WTC11 (cell line): Measurements from ENCODE around the gene FEV. TPM values are rescaled to one million over a fixed set of nuclear protein-coding genes. Genes with fewer than 3 reads are reported as not detected.

Experiments
- ATAC-seq: fragments of 200-7000 bp; cut with Tn5 transposase; 2 replicates; pipeline ENCODE4 v1.10.0; 2021; ENCODE audit warnings: mild to moderate bottlenecking, moderate library complexity
- CTCF ChIA-PET: fragments of 300-600 bp; sonication (Branson Sonifier 250); formaldehyde crosslinking; loops from one replicate; lab custom pipeline; 2021; ENCODE audit warnings: antibody characterized with exemption; lab: Charles Lee
- POLR2A ChIA-PET: fragments of 350-600 bp; sonication (Branson Sonifier 250); formaldehyde crosslinking; loops from one replicate; lab custom pipeline; 2021; ENCODE audit warnings: antibody characterized with exemption; lab: Charles Lee
- DNase-seq: peaks from one replicate; pipeline ENCODE4 v3.0.0; 2021; ENCODE audit warnings: low spot score
- H3K27ac Mint-ChIP-seq: 2 replicates; pipeline ENCODE4 v1.8.0; 2021; ENCODE audit warnings: mixed read lengths
- H3K27me3 Mint-ChIP-seq: 2 replicates; pipeline ENCODE4 v1.8.0; 2021; ENCODE audit warnings: low read depth, mild to moderate bottlenecking, moderate library complexity, mixed read lengths
- H3K36me3 Mint-ChIP-seq: 2 replicates; pipeline ENCODE4 v1.8.0; 2021; ENCODE audit warnings: mixed read lengths
- H3K4me1 Mint-ChIP-seq: 2 replicates; pipeline ENCODE4 v1.8.0; 2022; ENCODE audit warnings: mixed read lengths
- H3K4me3 Mint-ChIP-seq: 2 replicates; pipeline ENCODE4 v1.8.0; 2021; ENCODE audit warnings: mild to moderate bottlenecking, moderate library complexity, mixed read lengths
- H3K9me3 Mint-ChIP-seq: 2 replicates; pipeline ENCODE4 v1.8.0; 2021; ENCODE audit warnings: mixed read lengths
- ATF2 ChIP-seq: sonication (generic); formaldehyde crosslinking; IDR thresholded peaks from 2 replicates; pipeline ENCODE4 v1.8.1; 2022; ENCODE audit warnings: low read depth, missing genetic modification reagents, borderline replicate concordance
- ATF6 ChIP-seq: sonication (generic); formaldehyde crosslinking; IDR thresholded peaks from 2 replicates; pipeline ENCODE4 v1.8.1; 2023; ENCODE audit warnings: mild to moderate bottlenecking, missing genetic modification reagents
- CREB1 ChIP-seq: sonication (generic); formaldehyde crosslinking; IDR thresholded peaks from 2 replicates; pipeline ENCODE4 v1.8.0; 2023; ENCODE audit warnings: mild to moderate bottlenecking, missing genetic modification reagents
- CREM ChIP-seq: sonication (generic); formaldehyde crosslinking; IDR thresholded peaks from 2 replicates; pipeline ENCODE4 v1.8.1; 2022; ENCODE audit warnings: mild to moderate bottlenecking, missing genetic modification reagents, moderate library complexity
- FOXJ3 ChIP-seq: sonication (generic); formaldehyde crosslinking; IDR thresholded peaks from 2 replicates; pipeline ENCODE4 v1.9.0; 2021; ENCODE audit warnings: missing genetic modification reagents, mild to moderate bottlenecking, borderline replicate concordance
- HMGXB4 ChIP-seq: sonication (generic); formaldehyde crosslinking; IDR thresholded peaks from 2 replicates; pipeline ENCODE4 v1.8.1; 2023; ENCODE audit warnings: mild to moderate bottlenecking, moderate library complexity, missing genetic modification reagents
- MYBL2 ChIP-seq: sonication (generic); formaldehyde crosslinking; IDR thresholded peaks from 2 replicates; pipeline ENCODE4 v1.8.1; 2023; ENCODE audit warnings: mild to moderate bottlenecking, moderate library complexity, missing genetic modification reagents
- NR2C2 ChIP-seq: sonication (generic); formaldehyde crosslinking; IDR thresholded peaks from 2 replicates; pipeline ENCODE4 v1.8.0; 2022; ENCODE audit warnings: mild to moderate bottlenecking, missing genetic modification reagents
- PRRX2 ChIP-seq: fragments of 250-450 bp; sonication (Bioruptor Pico); IDR thresholded peaks from 2 replicates; pipeline ENCODE4 v1.8.0; 2021; ENCODE audit warnings: mild to moderate bottlenecking
- SMAD3 ChIP-seq: sonication (generic); formaldehyde crosslinking; IDR thresholded peaks from 2 replicates; pipeline ENCODE4 v1.8.0; 2022; ENCODE audit warnings: missing genetic modification reagents, mild to moderate bottlenecking, borderline replicate concordance
- TEAD1 ChIP-seq: sonication (generic); formaldehyde crosslinking; IDR thresholded peaks from 2 replicates; pipeline ENCODE4 v1.8.0; 2022; ENCODE audit warnings: mild to moderate bottlenecking, missing genetic modification reagents
- USF2 ChIP-seq: sonication (generic); formaldehyde crosslinking; IDR thresholded peaks from 2 replicates; pipeline ENCODE4 v1.8.1; 2023; ENCODE audit warnings: mild to moderate bottlenecking, missing genetic modification reagents, moderate library complexity
- ZMAT4 ChIP-seq: fragments of 250-450 bp; sonication (Bioruptor Pico); IDR thresholded peaks from 2 replicates; pipeline ENCODE4 v1.9.0; 2021; ENCODE audit warnings: mild to moderate bottlenecking
- ZNF281 ChIP-seq: sonication (generic); formaldehyde crosslinking; IDR thresholded peaks from 2 replicates; pipeline ENCODE4 v1.8.0; 2023; ENCODE audit warnings: mild to moderate bottlenecking, missing genetic modification reagents
- ZNF317 ChIP-seq: sonication (generic); formaldehyde crosslinking; IDR thresholded peaks from 2 replicates; pipeline ENCODE4 v1.8.1; 2023; ENCODE audit warnings: low read depth, mild to moderate bottlenecking, moderate library complexity, missing genetic modification reagents, borderline replicate concordance
- ZNF423 ChIP-seq: fragments of 250-450 bp; sonication (Bioruptor Pico); IDR thresholded peaks from 2 replicates; pipeline ENCODE4 v2.1.2; 2022; ENCODE audit warnings: mild to moderate bottlenecking, moderate library complexity
- ZNF425 ChIP-seq: fragments of 250-450 bp; sonication (Bioruptor Pico); conservative IDR thresholded peaks from 2 replicates; pipeline ENCODE4 v1.9.0; 2021; ENCODE audit warnings: mild to moderate bottlenecking
- ZSCAN18 ChIP-seq: fragments of 250-450 bp; sonication (Bioruptor Pico); IDR thresholded peaks from 2 replicates; pipeline ENCODE4 v2.1.2; 2022; ENCODE audit warnings: mild to moderate bottlenecking, moderate library complexity
- total RNA-seq: library from RNA; stranded (reverse); gene quantifications from 3 replicates; pipeline ENCODE4 v1.2.3, GENCODE V29; 2021

Gene FEV
- total RNA-seq, 1 experiment from 2014 or later, result not detected

GRCh38 chr2:219017201-219017931, 32.4 kb upstream of the FEV start:
- DNase-seq, result no peak
- Mint-ChIP-seq H3K4me3 (no peak overlapping the region), H3K4me1 (no peaks in the 10 kb centered on the region), H3K36me3 (no peaks in the 10 kb centered on the region), H3K27ac (no peak overlapping the region), H3K27me3 (peaks cover 24% of the 10 kb centered on the region), H3K9me3 (no peaks in the 10 kb centered on the region)
- ChIA-PET POLR2A (interaction anchor here (0.6 kb wide), 1 partner anchor 316 kb away, joined by 4 read pairs; no protein-coding TSS in a partner anchor), CTCF (interaction anchor here (0.8 to 7.0 kb wide), 8 partner anchors 12 to 170 kb away, joined by 3 to 56 read pairs (median 4); no protein-coding TSS in a partner anchor)
- ATAC-seq, result no peak
- no peak for TF ChIP-seq ZNF423 (CRISPR knock-in tag)
- TF ChIP-seq ATF6 (CRISPR knock-in tag), result no peak
- no peak for TF ChIP-seq ZNF281 (CRISPR knock-in tag)
- no peak for TF ChIP-seq CREB1 (CRISPR knock-in tag)
- no peak for TF ChIP-seq ZSCAN18 (CRISPR knock-in tag)
- TF ChIP-seq PRRX2 (CRISPR knock-in tag), result no peak
- no peak for TF ChIP-seq NR2C2
- no peak for TF ChIP-seq SMAD3 (CRISPR knock-in tag)
- no peak for TF ChIP-seq ZNF425 (CRISPR knock-in tag)
- TF ChIP-seq CREM (CRISPR knock-in tag), result no peak
- no peak for TF ChIP-seq ZMAT4
- no peak for TF ChIP-seq ATF2 (CRISPR knock-in tag)
- no peak for TF ChIP-seq FOXJ3 (CRISPR knock-in tag)
- no peak for TF ChIP-seq HMGXB4 (CRISPR knock-in tag)
- no peak for TF ChIP-seq TEAD1 (CRISPR knock-in tag)
- TF ChIP-seq USF2, result no peak
- no peak for TF ChIP-seq MYBL2 (CRISPR knock-in tag)
- TF ChIP-seq ZNF317 (CRISPR knock-in tag), result no peak
